Ramos (cell line): ENCODE results near the gene OR4C45.
"Not testable (repeated sequence)": the region's sequence is repeated elsewhere in the genome, so short reads cannot be mapped to it uniquely, and the experiment has no call there.

Source experiments
- in situ Hi-C: fragments of 300-500 bp; cut with MboI; formaldehyde crosslinking; loops from one replicate; pipeline ENCODE4 v1.14.3; 2022; ENCODE audit warnings: low sequenced_read_pairs; ENCODE audit not compliant: unreplicated experiment

OR4C45 gene

GRCh38 chr11:50032574-50032973, at the start of gene OR4C45:
Gene OR4C45 (plus strand): TSS chr11:50032874.
- in situ Hi-C loops: loop anchor here (25.0 kb wide), 1 partner anchor 95 kb away; no protein-coding TSS in a partner anchor

GRCh38 chr11:49995565-49995964, 37.1 kb upstream of the OR4C45 start:
- in situ Hi-C loops: no loop called here

GRCh38 chr11:50030193-50030592, 2.5 kb upstream of the OR4C45 start:
- in situ Hi-C loops: loop anchor here (25.0 kb wide), 1 partner anchor 93 kb away; no protein-coding TSS in a partner anchor

GRCh38 chr11:50036239-50036638, 3.6 kb downstream of the OR4C45 start:
- in situ Hi-C loops: loop anchor here (25.0 kb wide), 1 partner anchor 99 kb away; no protein-coding TSS in a partner anchor

GRCh38 chr11:50037251-50037650, 4.6 kb downstream of the OR4C45 start:
- in situ Hi-C loops: loop anchor here (25.0 kb wide), 1 partner anchor 100 kb away; no protein-coding TSS in a partner anchor

- in situ Hi-C loops: loop anchor here (25.0 kb wide), 1 partner anchor 107 kb away; no protein-coding TSS in a partner anchor
These were observed 12.0 kb downstream of the OR4C45 start for GRCh38 chr11:50044647-50045046.

GRCh38 chr11:50063056-50063455, 30.4 kb downstream of the OR4C45 start:
- in situ Hi-C loops: not testable (repeated sequence)

- in situ Hi-C loops: no loop called here
These were observed 37.7 kb downstream of the OR4C45 start for GRCh38 chr11:50070389-50070788.

- in situ Hi-C loops: no loop called here
These were observed 39.0 kb downstream of the OR4C45 start for GRCh38 chr11:50071584-50072225.

GRCh38 chr11:50072226-50073112, 39.8 kb downstream of the OR4C45 start:
- in situ Hi-C loops: no loop called here

GRCh38 chr11:50073113-50074105, 40.7 kb downstream of the OR4C45 start:
- in situ Hi-C loops: no loop called here

GRCh38 chr11:50074161-50074560, 41.5 kb downstream of the OR4C45 start:
- in situ Hi-C loops: no loop called here

- in situ Hi-C loops: no loop called here
These were observed 43.2 kb downstream of the OR4C45 start for GRCh38 chr11:50075856-50076255.

GRCh38 chr11:50077526-50077925, 44.9 kb downstream of the OR4C45 start:
- in situ Hi-C loops: no loop called here

- in situ Hi-C loops: no loop called here
These were observed 45.3 kb downstream of the OR4C45 start for GRCh38 chr11:50078001-50078400.

GRCh38 chr11:50078946-50079345, 46.3 kb downstream of the OR4C45 start:
- in situ Hi-C loops: not testable (repeated sequence)

- in situ Hi-C loops: no loop called here
These were observed 47.6 kb downstream of the OR4C45 start for GRCh38 chr11:50080256-50080655.
